Mesodermal cell (in vitro differentiated cells): ENCODE measurements around the gene MPPED1.

Experiments used
- H3K27ac ChIP-seq: 2 replicates; pipeline ENCODE4 v1.7.0; 2013; ENCODE audit warnings: mild to moderate bottlenecking, low read depth, low read length, moderate library complexity; ENCODE audit not compliant: severe bottlenecking
- H3K36me3 ChIP-seq: 2 replicates; pipeline ENCODE4 v1.7.1; 2013; ENCODE audit warnings: mild to moderate bottlenecking, low read length, moderate library complexity; ENCODE audit not compliant: control insufficient read depth, insufficient read depth
- H3K4me1 ChIP-seq: one replicate; pipeline ENCODE4 v1.7.1; 2013; ENCODE audit warnings: mild to moderate bottlenecking, low read length; ENCODE audit not compliant: insufficient read depth, control insufficient read depth, poor library complexity, severe bottlenecking
- H3K4me3 ChIP-seq: 2 replicates; pipeline ENCODE4 v1.7.0; 2013; ENCODE audit warnings: low read length, control low read depth, mild to moderate bottlenecking; ENCODE audit not compliant: insufficient read depth, poor library complexity, severe bottlenecking; ENCODE audit errors: extremely low read depth
- H3K9me3 ChIP-seq: 2 replicates; pipeline ENCODE4 v1.7.1; 2013; ENCODE audit warnings: mild to moderate bottlenecking, low read length, moderate library complexity; ENCODE audit not compliant: control insufficient read depth
- WGBS, 2 experiments: methylation state at CpG; one replicate each; pipeline ENCODE4 v1.1.5; 2013; ENCODE audit warnings: missing lambda C conversion rate in 2 of 2; ENCODE audit not compliant: insufficient coverage in 2 of 2; 5-methylcytosine and 5-hydroxymethylcytosine counted together

The MPPED1 gene

GRCh38 chr22:43433451-43434274 lies 21.8 kb downstream of the MPPED1 start:
- H3K9me3 ChIP-seq = no peaks in the 10 kb centered on the region
- H3K36me3 ChIP-seq = no peaks in the 10 kb centered on the region
- no peak overlapping the region for H3K27ac ChIP-seq
- H3K4me3 ChIP-seq = no peak overlapping the region
- H3K4me1 ChIP-seq = no peaks in the 10 kb centered on the region
- 91 to 93% methylated on average over 30 to 31 of the region's 35 CpGs for WGBS, 2 experiments

GRCh38 chr22:43434275-43434927 lies 22.6 kb downstream of the MPPED1 start:
- Histone ChIP-seq H3K36me3 (no peaks in the 10 kb centered on the region), H3K9me3 (no peaks in the 10 kb centered on the region), H3K4me3 (no peak overlapping the region), H3K4me1 (no peaks in the 10 kb centered on the region), H3K27ac (no peak overlapping the region)
- WGBS, 2 experiments = 83 to 87% methylated on average over 13 to 20 of the region's 25 CpGs

GRCh38 chr22:43434928-43435311 lies 23.1 kb downstream of the MPPED1 start:
- WGBS, 2 experiments = 90 to 93% methylated on average over 17 to 24 of the region's 26 CpGs
- H3K4me3 ChIP-seq = no peak overlapping the region
- H3K9me3 ChIP-seq = no peaks in the 10 kb centered on the region
- no peak overlapping the region for H3K27ac ChIP-seq
- H3K36me3 ChIP-seq = no peaks in the 10 kb centered on the region
- no peaks in the 10 kb centered on the region for H3K4me1 ChIP-seq

GRCh38 chr22:43435851-43436811 lies 24.3 kb downstream of the MPPED1 start:
- Histone ChIP-seq H3K4me3 (no peak overlapping the region), H3K9me3 (no peaks in the 10 kb centered on the region), H3K36me3 (no peaks in the 10 kb centered on the region), H3K27ac (no peak overlapping the region), H3K4me1 (no peaks in the 10 kb centered on the region)
- WGBS, 2 experiments = 78 to 83% methylated on average over 22 to 23 of the region's 26 CpGs

- H3K4me3 ChIP-seq = no peak overlapping the region
- no peak overlapping the region for H3K27ac ChIP-seq
- 87% methylated on average over 3 of the region's 5 CpGs; no CpG with 5 or more reads in 1 of the 2 experiments for WGBS, 2 experiments
- H3K9me3 ChIP-seq = no peaks in the 10 kb centered on the region
- H3K36me3 ChIP-seq = no peaks in the 10 kb centered on the region
- H3K4me1 ChIP-seq = no peaks in the 10 kb centered on the region
Measured at GRCh38 chr22:43436868-43437267, 25.1 kb downstream of the MPPED1 start.

GRCh38 chr22:43437871-43438475 lies 26.2 kb downstream of the MPPED1 start:
- WGBS, 2 experiments = 94 to 95% methylated on average over 14 of the region's 15 CpGs
- Histone ChIP-seq H3K27ac (no peak overlapping the region), H3K9me3 (no peaks in the 10 kb centered on the region), H3K4me1 (no peaks in the 10 kb centered on the region), H3K4me3 (no peak overlapping the region), H3K36me3 (no peaks in the 10 kb centered on the region)

GRCh38 chr22:43438666-43439347 lies 27.0 kb downstream of the MPPED1 start:
- Histone ChIP-seq H3K36me3 (no peaks in the 10 kb centered on the region), H3K27ac (no peak overlapping the region), H3K9me3 (no peaks in the 10 kb centered on the region), H3K4me1 (no peaks in the 10 kb centered on the region), H3K4me3 (no peak overlapping the region)
- WGBS, 2 experiments = 90 to 92% methylated on average over 12 to 15 of the region's 17 CpGs

GRCh38 chr22:43439368-43440103 lies 27.7 kb downstream of the MPPED1 start:
- Histone ChIP-seq H3K36me3 (no peaks in the 10 kb centered on the region), H3K27ac (no peak overlapping the region), H3K9me3 (no peaks in the 10 kb centered on the region), H3K4me3 (no peak overlapping the region), H3K4me1 (no peaks in the 10 kb centered on the region)
- WGBS, 2 experiments = 79 to 83% methylated on average over 14 to 17 of the region's 18 CpGs

- Histone ChIP-seq H3K4me3 (no peak overlapping the region), H3K9me3 (no peaks in the 10 kb centered on the region), H3K36me3 (no peaks in the 10 kb centered on the region), H3K4me1 (no peaks in the 10 kb centered on the region), H3K27ac (no peak overlapping the region)
- WGBS, 2 experiments = 89 to 94% methylated on average over 7 of the region's 7 CpGs
Measured at GRCh38 chr22:43440104-43440387, 28.2 kb downstream of the MPPED1 start.
